NCI-H146 treated with DMSO at 0.1 percent for 48 hours (cell line): ENCODE results near the gene RAD50.
"Not testable (repeated sequence)": the region's sequence is repeated elsewhere in the genome, so short reads cannot be mapped to it uniquely, and the experiment has no call there.

Experiments
- DNase-seq: peaks from one replicate; lab custom pipeline; 2025; ENCODE audit not compliant: unreplicated experiment; lab: John Stamatoyannopoulos, UW

RAD50 gene

DNA sequence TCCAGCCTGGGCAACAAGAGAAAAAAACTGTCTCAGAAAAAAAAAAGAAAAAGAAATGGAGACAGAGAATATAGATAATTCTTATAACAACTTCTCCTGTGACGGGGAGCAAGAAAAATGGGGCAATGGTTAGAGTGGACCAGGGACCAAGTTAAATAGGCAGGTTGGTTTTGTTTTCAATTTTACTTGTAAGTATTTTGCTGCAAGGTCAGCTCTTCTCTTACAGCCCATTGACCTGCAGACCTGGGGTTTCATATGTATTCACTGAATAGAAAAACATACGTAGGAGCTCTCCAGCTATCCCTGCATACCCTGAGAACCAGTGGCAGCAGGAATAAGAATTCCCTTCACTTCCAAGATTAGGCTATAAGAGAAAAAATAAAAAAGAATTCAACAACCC is 72.0 kb downstream of the RAD50 start:
- no peak for DNase-seq

- DNase-seq: no peak
Observed at GRCh38 chr5:132629230-132629944, 72.6 kb downstream of the RAD50 start.

GRCh38 chr5:132633587-132633986 is 76.8 kb downstream of the RAD50 start:
- not testable (repeated sequence) for DNase-seq

DNA sequence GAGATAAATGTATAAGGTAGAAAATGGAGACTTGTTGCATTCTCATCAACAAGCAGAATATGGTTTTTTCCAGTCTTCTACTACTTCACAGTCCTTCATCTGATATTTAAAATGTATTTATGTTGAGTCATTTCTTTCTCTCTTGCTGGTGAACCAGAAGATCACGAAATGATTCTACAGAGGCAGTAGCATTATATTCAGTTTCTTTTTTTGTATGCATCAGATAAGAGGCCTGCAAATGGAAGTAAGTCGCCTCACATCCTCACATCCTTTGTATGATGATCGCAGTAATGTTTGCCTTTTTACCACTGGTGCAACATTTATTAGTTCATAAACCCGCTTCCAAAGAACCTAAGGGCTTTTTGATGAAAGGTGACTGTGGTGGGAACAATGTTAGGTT is 79.1 kb downstream of the RAD50 start:
- DNase-seq: no peak

GRCh38 chr5:132637241-132637640 is 80.5 kb downstream of the RAD50 start:
- DNase-seq: no peak

DNA sequence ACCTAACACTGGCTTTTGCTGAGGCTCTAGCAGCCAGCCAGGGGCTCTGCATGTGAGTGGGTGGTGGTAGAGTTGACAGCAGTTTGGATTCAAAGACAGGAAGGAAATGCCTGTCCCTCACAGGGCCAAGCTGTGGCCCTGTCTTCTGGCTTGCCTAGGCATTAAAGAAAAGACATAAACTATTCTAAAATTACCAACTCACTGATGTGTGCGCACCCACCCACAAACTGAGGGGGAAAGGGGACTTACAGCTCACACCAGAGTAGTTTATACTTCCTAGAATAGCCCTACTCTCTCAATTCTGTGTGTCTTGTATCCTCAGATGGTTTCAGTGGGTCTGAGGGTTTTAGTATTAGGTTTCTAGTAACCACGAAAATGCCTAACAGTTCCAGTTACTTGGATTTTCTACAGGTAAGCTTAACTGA is 82.9 kb downstream of the RAD50 start:
- no peak for DNase-seq

GRCh38 chr5:132640613-132641012 is 83.8 kb downstream of the RAD50 start:
- no peak for DNase-seq

DNA sequence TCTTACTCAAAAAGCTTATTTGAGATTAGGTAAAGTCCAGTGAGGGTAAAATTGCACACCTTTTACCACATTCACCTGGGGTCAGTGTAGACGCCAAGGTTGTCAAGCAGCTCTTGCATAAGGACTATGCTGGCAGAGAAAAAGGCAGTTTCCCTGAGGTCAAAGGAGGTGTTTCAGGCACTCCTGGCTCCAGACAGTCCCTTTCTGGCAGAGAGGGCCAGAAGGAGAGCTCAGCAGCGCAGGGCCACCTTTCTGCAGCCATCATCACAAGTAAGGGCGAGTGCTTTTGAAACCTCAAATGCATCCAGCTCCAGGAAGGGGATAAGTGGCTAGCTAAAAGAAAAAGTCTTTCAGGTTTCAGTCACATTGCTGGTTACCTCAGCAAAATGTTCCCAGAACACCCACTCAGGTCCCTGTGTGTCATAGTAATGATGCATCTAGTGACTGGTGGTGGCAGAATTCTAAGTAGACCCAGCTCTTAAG is 84.5 kb downstream of the RAD50 start:
- DNase-seq: no peak

GRCh38 chr5:132641841-132642240 is 85.1 kb downstream of the RAD50 start:
- no peak for DNase-seq

GRCh38 chr5:132644177-132644576 is 87.4 kb downstream of the RAD50 start:
- DNase-seq: no peak

DNA sequence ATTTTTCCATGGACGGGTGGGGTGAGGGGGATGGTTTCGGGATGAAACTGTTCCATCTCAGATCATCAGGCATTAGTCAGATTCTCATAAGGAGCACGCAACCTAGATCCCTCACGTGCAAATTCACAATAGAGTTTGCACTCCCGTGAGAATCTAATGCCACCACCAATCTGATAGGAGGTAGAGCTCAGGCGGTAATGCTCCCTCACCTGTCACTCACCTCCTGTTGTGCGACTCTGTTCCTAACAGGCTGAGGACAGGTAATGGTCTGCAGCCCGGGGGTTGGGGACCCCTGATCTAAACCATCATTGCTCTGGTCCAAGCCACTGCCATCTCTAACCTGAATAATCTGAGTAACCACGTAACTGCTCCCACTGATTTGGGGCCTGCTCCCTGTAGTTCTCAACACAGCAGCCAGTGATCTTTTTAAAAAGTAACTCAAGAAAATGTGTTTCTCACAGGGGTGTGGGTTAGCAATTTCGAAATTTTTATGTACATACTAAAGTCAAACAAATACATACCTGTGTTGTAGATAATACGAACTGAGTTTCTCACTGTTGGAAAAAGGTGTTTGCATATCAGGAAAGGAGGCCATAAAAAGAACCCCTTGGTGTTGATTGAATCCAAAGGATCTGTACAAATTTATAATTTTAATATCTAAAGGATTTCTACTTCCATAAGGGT is 89.9 kb downstream of the RAD50 start:
- DNase-seq: no peak

GRCh38 chr5:132647473-132647872 is 90.7 kb downstream of the RAD50 start:
- no peak for DNase-seq

DNA sequence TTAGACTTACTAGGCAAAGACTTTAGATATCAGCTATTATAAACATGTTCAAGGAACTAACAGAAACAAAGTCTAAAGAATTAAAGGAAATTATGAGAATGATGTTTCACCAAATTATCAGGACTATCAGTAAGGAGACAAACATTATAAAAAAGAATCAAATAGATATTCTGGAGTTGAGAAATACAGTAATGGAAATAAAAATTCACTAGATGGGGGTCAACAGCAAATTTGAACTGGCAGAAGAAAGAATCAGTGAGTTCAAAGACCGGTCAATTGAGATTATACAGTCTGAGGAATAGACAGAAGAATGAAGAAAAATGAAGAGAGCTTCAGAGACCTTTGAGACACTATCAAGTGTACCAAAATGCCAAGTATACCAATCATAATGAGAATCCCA is 91.6 kb downstream of the RAD50 start:
- no peak for DNase-seq

DNA sequence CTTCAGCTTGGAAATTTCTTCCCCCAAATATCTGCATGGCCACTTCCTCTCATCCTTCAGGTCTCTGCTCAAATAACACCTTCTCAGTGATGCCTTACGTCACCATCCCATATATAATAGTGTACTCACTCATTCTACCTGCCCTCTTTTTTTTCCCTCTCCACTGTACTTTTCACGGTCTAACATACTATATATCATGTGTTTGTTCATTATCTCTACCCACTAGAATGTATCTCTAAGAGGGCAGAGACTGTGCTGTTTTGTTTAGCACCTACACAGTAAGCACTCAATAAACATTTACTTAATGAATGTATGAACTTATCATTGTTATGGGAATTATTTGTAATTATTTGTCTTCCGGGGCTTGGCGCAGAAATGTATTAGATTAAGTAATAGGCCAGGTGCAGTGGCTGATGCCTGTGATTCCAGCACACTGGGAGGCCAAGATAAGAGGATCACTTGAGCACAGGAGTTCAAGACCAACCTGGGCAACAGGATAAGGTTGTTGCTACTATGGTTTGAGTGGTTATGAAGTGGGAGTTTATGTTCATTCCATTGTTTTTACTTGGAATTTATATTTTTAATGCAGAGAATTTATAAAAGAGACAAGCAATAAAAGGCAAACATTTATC is 95.2 kb downstream of the RAD50 start:
- peak; percentile 66 for DNase-seq

- DNase-seq: no peak
Observed at GRCh38 chr5:132653716-132654115, 96.9 kb downstream of the RAD50 start.

- DNase-seq: no peak
Observed at GRCh38 chr5:132655821-132656773, 99.3 kb downstream of the RAD50 start.

- DNase-seq: no peak
Observed at GRCh38 chr5:132656774-132657355, 100.1 kb downstream of the RAD50 start.

GRCh38 chr5:132657676-132658380 is 101.1 kb downstream of the RAD50 start, which contains the start of gene IL13:
Gene IL13, plus strand, starts transcription at chr5:132658173. Its CDS starts 14 bp downstream, at chr5:132658187.
- no peak for DNase-seq

- DNase-seq: no peak
Observed at GRCh38 chr5:132658381-132659302, 101.9 kb downstream of the RAD50 start.
